CD14-positive monocyte (primary cell): ENCODE measurements around the gene KIF25. TPM values are rescaled to one million over a fixed set of nuclear protein-coding genes. Genes with fewer than 3 reads are reported as not detected.

Source experiments
- DNase-seq, 3 donors: peaks; one replicate each; pipeline ENCODE4 v3.0.0-alpha.2; 2011 to 2022
- H2AFZ ChIP-seq: 2 replicates; pipeline ENCODE4 v1.6.0; 2012; ENCODE audit warnings: mild to moderate bottlenecking, low read depth, low read length, inconsistent platforms; ENCODE audit not compliant: insufficient read depth, poor library complexity, severe bottlenecking
- H3K27ac ChIP-seq, 2 donors: 1 replicate in 1 of 2; 2 replicates in 1 of 2; pipeline ENCODE4 v1.5.1; 2012 to 2013; ENCODE audit warnings: low read length in 2 of 2, control low read depth in 1 of 2, inconsistent platforms in 1 of 2, low read depth in 1 of 2, mild to moderate bottlenecking in 1 of 2
- H3K27me3 ChIP-seq, 2 donors: one replicate each; pipeline versions ENCODE4 v1.6.0 to v1.6.1; 2011 to 2013; ENCODE audit warnings: low read length in 2 of 2; ENCODE audit not compliant: control insufficient read depth in 2 of 2, insufficient read depth in 2 of 2
- H3K36me3 ChIP-seq, 2 donors: replicated peaks in 1 of 2; 1 replicate in 1 of 2; 2 replicates in 1 of 2; pipeline versions ENCODE4 v1.5.1 to v1.6.1; 2012 to 2013; ENCODE audit warnings: low read length in 2 of 2, control low read depth in 1 of 2, inconsistent platforms in 1 of 2, mild to moderate bottlenecking in 1 of 2; ENCODE audit not compliant: insufficient read depth in 2 of 2, control insufficient read depth in 1 of 2
- H3K4me1 ChIP-seq, 2 donors: 1 replicate in 1 of 2; 2 replicates in 1 of 2; pipeline versions ENCODE4 v1.5.1 to v1.6.1; 2012 to 2013; ENCODE audit warnings: low read length in 2 of 2, control low read depth in 1 of 2, inconsistent platforms in 1 of 2, mild to moderate bottlenecking in 1 of 2, moderate library complexity in 1 of 2; ENCODE audit not compliant: insufficient read depth in 2 of 2, control insufficient read depth in 1 of 2
- H3K4me2 ChIP-seq: replicated peaks from 2 replicates; pipeline ENCODE3; 2012; ENCODE audit warnings: low read length, moderate library complexity, mild to moderate bottlenecking; ENCODE audit not compliant: poor library complexity, severe bottlenecking; ENCODE audit errors: extremely low read depth
- H3K4me3 ChIP-seq, 3 experiments: fragments of 200-600 bp in 1 of 3; sonication (generic) in 1 of 3; replicated peaks in 1 of 3; 1 replicate in 2 of 3; 2 replicates in 1 of 3; pipeline ENCODE4 v1.5.1; 2011 to 2013; ENCODE audit warnings: low read length in 3 of 3, mild to moderate bottlenecking in 3 of 3, control low read depth in 2 of 3, low read depth in 2 of 3, inconsistent platforms in 1 of 3, moderate library complexity in 1 of 3
- H3K79me2 ChIP-seq: 2 replicates; pipeline ENCODE4 v1.6.0; 2012; ENCODE audit warnings: mild to moderate bottlenecking, control low read depth, inconsistent platforms, low read length, moderate library complexity; ENCODE audit not compliant: insufficient read depth
- H3K9ac ChIP-seq: 2 replicates; pipeline ENCODE4 v1.6.0; 2017; ENCODE audit warnings: low read length, mild to moderate bottlenecking; ENCODE audit not compliant: insufficient read depth, poor library complexity, severe bottlenecking
- H3K9me3 ChIP-seq, 2 donors: replicated peaks in 1 of 2; 1 replicate in 1 of 2; 2 replicates in 1 of 2; pipeline versions ENCODE4 v1.5.1 to v1.6.1; 2012 to 2013; ENCODE audit warnings: low read length in 2 of 2, control low read depth in 1 of 2; ENCODE audit not compliant: control insufficient read depth in 1 of 2, insufficient read depth in 1 of 2
- H4K20me1 ChIP-seq: 2 replicates; pipeline ENCODE4 v1.6.0; 2012; ENCODE audit warnings: mild to moderate bottlenecking, low read length, control low read depth, moderate library complexity; ENCODE audit not compliant: insufficient read depth
- H3K27ac Mint-ChIP-seq, 7 donors: one replicate each; pipeline ENCODE4 v1.8.0; 2020; ENCODE audit warnings: mild to moderate bottlenecking in 7 of 7, mixed read lengths in 7 of 7, moderate library complexity in 6 of 7, inconsistent platforms in 2 of 7
- H3K27me3 Mint-ChIP-seq, 3 donors: one replicate each; pipeline ENCODE4 v1.8.0; 2021 to 2022; ENCODE audit warnings: low read depth in 3 of 3, mild to moderate bottlenecking in 3 of 3, mixed read lengths in 3 of 3, moderate library complexity in 3 of 3, inconsistent platforms in 1 of 3
- H3K36me3 Mint-ChIP-seq, 2 donors: one replicate each; pipeline ENCODE4 v1.8.0; 2020; ENCODE audit warnings: mixed read lengths in 2 of 2, inconsistent platforms in 1 of 2, mild to moderate bottlenecking in 1 of 2
- H3K4me1 Mint-ChIP-seq: one replicate; pipeline ENCODE4 v1.8.0; 2020; ENCODE audit warnings: mild to moderate bottlenecking, mixed read lengths
- H3K4me3 Mint-ChIP-seq, 2 donors: one replicate each; pipeline ENCODE4 v1.8.0; 2020; ENCODE audit warnings: mild to moderate bottlenecking in 2 of 2, mixed read lengths in 2 of 2, moderate library complexity in 1 of 2
- H3K9me3 Mint-ChIP-seq, 7 donors: one replicate each; pipeline ENCODE4 v1.8.0; 2020 to 2022; ENCODE audit warnings: mixed read lengths in 7 of 7, mild to moderate bottlenecking in 6 of 7, moderate library complexity in 6 of 7, inconsistent platforms in 2 of 7
- WGBS: methylation state at CpG from one replicate; pipeline ENCODE4 v1.1.5; 2013; ENCODE audit warnings: missing lambda C conversion rate; ENCODE audit not compliant: insufficient coverage; 5-methylcytosine and 5-hydroxymethylcytosine counted together
- intact Hi-C, 2 donors: fragments of 100-400 bp; cut with micrococcal nuclease; formaldehyde crosslinking; loops; one replicate each; pipeline versions ENCODE4 v1.15.0 to v1.15.1; 2023
- polyA plus RNA-seq, 3 donors: library from polyadenylated mRNA; depleted of rRNA in 1 of 3; unstranded in 2 of 3; stranded (reverse) in 1 of 3; fragments of 300-500 nt in 2 of 3; fragments of >200 nt in 1 of 3; fragmentation: Illumina TruSeq in 2 of 3; gene quantifications; 1 replicate in 2 of 3; 2 replicates in 1 of 3; pipeline ENCODE4 v1.2.3, GENCODE V29; 2012 to 2021
- TF ChIP-seq, protein P1 (sequence below): fragments of 200-600 bp; IDR thresholded peaks from one replicate; pipeline ENCODE4 v1.8.0; 2022; ENCODE audit warnings: antibody characterized with exemption, mild to moderate bottlenecking

The KIF25 gene
- polyA plus RNA-seq, 3 donors, result not detected

DNA sequence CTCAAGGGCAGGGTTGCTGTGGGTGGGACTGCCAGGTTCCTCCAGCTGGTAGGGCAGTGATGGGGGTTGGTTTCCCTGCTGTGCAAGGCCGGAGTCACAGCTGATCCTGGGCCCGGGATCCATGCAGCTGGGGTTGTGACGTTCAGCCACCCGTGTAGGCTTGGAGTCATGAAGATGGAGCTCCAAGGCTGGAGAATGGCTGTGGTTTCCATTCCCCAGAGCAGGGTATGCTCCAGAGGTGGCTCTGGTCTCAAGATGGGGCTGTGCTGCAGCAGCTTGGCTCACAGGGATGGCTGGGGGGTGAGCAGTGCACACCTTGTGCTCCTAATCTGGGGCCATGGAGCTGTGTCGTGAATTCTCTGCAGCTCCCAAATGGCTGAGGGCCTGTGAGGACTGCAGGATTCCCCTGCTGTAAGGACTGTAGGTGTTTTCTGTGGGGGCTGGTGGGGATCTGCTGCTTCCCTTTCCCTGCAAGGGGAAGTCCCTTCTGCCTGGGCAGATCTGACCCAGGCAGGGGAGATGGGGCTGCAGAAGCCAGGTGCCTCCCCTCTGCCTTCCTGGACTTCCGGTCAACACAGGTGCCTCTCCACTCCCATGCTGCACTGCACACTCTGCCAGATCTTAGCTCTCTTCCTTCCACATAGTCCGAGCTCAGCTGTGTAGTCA is 15.9 kb downstream of the KIF25 start:
- no peaks in the 10 kb centered on the region for H4K20me1 ChIP-seq
- no peak overlapping the region for H3K4me3 ChIP-seq
- H3K36me3 ChIP-seq, result no peaks in the 10 kb centered on the region
- H2AFZ ChIP-seq, result no peak overlapping the region
- Mint-ChIP-seq H3K4me1 (no peaks in the 10 kb centered on the region), H3K9me3 (peaks cover 19 to 42% (median 39%) of the 10 kb centered on the region in 7 donors), H3K27me3 (peaks cover 0 to 6% (median 0%) of the 10 kb centered on the region in 3 donors), H3K27ac (peak overlapping the region in 1 of 7 donors; percentile 11), H3K4me3 (no peak overlapping the region), H3K36me3 (no peaks in the 10 kb centered on the region)
- WGBS, result 82% methylated on average over 6 of the region's 7 CpGs
- intact Hi-C loops, result no loop called here
- H3K27ac ChIP-seq, result no peak overlapping the region
- no peak for DNase-seq
- TF ChIP-seq, protein P1, sequence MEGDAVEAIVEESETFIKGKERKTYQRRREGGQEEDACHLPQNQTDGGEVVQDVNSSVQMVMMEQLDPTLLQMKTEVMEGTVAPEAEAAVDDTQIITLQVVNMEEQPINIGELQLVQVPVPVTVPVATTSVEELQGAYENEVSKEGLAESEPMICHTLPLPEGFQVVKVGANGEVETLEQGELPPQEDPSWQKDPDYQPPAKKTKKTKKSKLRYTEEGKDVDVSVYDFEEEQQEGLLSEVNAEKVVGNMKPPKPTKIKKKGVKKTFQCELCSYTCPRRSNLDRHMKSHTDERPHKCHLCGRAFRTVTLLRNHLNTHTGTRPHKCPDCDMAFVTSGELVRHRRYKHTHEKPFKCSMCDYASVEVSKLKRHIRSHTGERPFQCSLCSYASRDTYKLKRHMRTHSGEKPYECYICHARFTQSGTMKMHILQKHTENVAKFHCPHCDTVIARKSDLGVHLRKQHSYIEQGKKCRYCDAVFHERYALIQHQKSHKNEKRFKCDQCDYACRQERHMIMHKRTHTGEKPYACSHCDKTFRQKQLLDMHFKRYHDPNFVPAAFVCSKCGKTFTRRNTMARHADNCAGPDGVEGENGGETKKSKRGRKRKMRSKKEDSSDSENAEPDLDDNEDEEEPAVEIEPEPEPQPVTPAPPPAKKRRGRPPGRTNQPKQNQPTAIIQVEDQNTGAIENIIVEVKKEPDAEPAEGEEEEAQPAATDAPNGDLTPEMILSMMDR, result no peak
- no peaks in the 10 kb centered on the region for H3K4me1 ChIP-seq
- no peaks in the 10 kb centered on the region for H3K27me3 ChIP-seq
- H3K79me2 ChIP-seq, result no peaks in the 10 kb centered on the region
- H3K9me3 ChIP-seq, result peaks cover 32 to 38% of the 10 kb centered on the region in 2 donors
- H3K4me2 ChIP-seq, result no peak overlapping the region
- H3K9ac ChIP-seq, result no peak overlapping the region

DNA sequence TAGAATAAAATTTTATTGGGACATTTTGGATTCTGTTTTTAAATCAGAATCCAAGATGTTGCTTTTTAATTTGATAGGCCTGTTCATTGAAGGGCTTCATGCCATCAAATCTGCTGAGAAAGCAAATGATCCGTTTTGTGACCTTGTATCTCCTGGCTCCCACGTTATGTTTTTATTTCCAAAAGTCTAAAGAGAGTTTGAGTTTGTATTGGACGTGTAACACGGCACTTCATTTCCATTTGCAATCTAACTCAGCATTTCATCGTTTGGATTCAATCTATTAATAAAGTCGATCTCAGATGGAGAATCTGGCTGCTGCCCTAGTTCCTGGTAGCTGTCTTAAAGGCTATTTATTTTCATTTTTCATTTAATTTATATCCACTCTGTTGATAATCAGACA is 17.0 kb downstream of the KIF25 start:
- DNase-seq, result no peak
- peaks cover 0 to 6% (median 0%) of the 10 kb centered on the region in 3 donors for H3K27me3 Mint-ChIP-seq
- Histone ChIP-seq H3K27ac (no peak overlapping the region), H3K4me3 (no peak overlapping the region), H3K9ac (no peak overlapping the region), H4K20me1 (no peaks in the 10 kb centered on the region), H3K4me1 (no peaks in the 10 kb centered on the region), H3K9me3 (peaks cover 32 to 44% of the 10 kb centered on the region in 2 donors), H3K27me3 (no peaks in the 10 kb centered on the region), H3K79me2 (no peaks in the 10 kb centered on the region), H3K36me3 (no peaks in the 10 kb centered on the region), H3K4me2 (no peak overlapping the region), H2AFZ (no peak overlapping the region)
- intact Hi-C loops, result no loop called here
- H3K4me1 Mint-ChIP-seq, result no peaks in the 10 kb centered on the region
- no CpG with 5 or more reads among the region's 6 CpGs for WGBS
- no peak overlapping the region for H3K4me3 Mint-ChIP-seq
- peaks cover 19 to 45% (median 42%) of the 10 kb centered on the region in 7 donors for H3K9me3 Mint-ChIP-seq
- no peaks in the 10 kb centered on the region for H3K36me3 Mint-ChIP-seq
- TF ChIP-seq, protein P1, result no peak
- no peak overlapping the region for H3K27ac Mint-ChIP-seq
